GM12864 (cell line): ENCODE data around the gene PSKH1.
A peak's percentile ranks its signal among the peaks of the same experiment; 100 is the strongest.

ENCODE experiments used
- DNase-seq: peaks from one replicate; pipeline ENCODE4 v3.0.0-alpha.2; 2011; ENCODE audit warnings: low read depth
- H3K4me3 ChIP-seq: 2 replicates; pipeline ENCODE4 v1.5.1; 2011; ENCODE audit warnings: mild to moderate bottlenecking, low read depth, low read length, control low read depth
- CTCF ChIP-seq: IDR thresholded peaks from 2 replicates; pipeline ENCODE4 v1.5.1; 2011; ENCODE audit warnings: low read depth, mild to moderate bottlenecking, moderate library complexity, low read length, control low read depth, inconsistent platforms; ENCODE audit errors: missing control alignments

PSKH1 gene

DNA sequence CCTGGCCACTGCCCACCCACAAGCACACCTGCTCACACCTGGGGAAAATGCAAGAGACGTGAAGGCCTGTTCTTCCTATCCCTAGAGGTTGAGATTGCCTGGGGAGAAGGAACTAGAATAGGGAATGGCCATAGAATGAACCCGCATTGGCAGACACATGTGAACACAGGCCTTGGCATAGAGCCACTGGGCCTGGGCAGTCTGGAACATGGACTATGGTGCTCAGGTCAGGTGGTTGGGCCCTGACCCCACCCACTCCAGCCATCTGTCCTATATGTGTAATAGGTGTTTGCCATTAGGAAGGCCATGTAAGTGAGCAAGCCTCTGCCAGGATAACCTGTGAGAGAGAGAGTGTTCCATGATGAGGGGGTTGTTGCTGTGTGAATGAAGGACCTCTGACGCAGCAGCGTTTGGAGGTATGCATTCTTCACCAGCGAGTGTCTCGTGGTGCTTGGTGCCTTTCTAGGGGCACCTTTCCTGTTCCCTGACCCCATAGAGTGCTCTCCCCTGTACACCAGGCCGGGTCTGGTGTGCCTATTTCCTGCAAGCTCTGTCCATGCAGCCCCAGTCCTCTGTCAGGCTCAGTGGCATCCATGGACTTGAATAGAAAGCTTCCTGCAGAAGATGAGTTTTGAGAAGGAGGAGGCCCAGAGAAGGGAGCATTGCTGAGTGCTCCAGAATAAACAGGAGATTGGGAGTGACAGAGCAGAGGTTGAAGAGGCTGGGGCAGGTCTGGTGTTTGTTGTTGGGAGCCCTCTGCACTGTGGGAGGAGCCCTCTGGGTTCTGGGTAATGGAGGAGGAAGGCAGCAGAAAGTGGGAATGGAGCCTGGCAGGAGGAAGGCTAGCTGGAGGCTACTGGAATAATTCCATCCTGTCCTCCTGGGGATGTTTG, 23.0 kb downstream of the PSKH1 start:
- no peak overlapping the region for H3K4me3 ChIP-seq
- no peak for TF ChIP-seq CTCF
- DNase-seq = no peak

- DNase-seq = no peak
- H3K4me3 ChIP-seq = no peak overlapping the region
- no peak for TF ChIP-seq CTCF
Observed at GRCh38 chr16:67917140-67917851, 24.2 kb downstream of the PSKH1 start.

- no peak for DNase-seq
Observed at GRCh38 chr16:67917852-67918236, 24.8 kb downstream of the PSKH1 start.

DNA sequence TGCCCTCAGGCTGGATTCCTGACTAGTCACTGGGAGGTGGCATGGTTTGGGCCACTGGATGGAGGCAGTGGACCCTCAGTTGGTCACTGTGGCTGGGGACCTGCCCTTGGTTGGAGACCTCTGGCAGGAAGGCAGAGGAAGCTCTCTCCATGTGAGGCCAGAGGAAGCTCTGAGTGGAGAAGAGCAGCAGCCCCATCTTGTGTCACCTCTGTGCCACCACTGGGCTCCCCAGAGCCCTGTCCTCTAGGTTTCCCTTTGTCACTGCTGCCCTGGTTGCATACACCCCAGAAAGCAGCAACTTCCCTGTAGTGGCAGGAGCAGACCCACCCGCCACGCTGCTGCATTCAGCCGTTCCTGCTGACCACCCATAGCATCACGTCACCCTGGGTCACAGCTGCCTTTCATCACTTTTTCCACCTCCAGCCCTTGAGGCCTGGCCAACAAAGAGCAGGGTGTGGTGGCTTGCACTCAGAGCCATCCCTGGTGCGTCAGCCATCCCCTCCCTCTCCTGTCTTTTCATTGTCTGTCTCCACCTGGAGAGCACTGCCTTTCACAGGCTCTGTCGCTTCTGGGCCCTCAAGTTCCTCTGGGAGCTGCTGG, 26.7 kb downstream of the PSKH1 start:
- peak; percentile 27 for TF ChIP-seq CTCF
- DNase-seq = no peak
- H3K4me3 ChIP-seq = no peak overlapping the region

More at GRCh38 chr16:67917852-67918236, 24.8 kb downstream of the PSKH1 start:
- no peak overlapping the region for H3K4me3 ChIP-seq
- no peak for TF ChIP-seq CTCF

DNA sequence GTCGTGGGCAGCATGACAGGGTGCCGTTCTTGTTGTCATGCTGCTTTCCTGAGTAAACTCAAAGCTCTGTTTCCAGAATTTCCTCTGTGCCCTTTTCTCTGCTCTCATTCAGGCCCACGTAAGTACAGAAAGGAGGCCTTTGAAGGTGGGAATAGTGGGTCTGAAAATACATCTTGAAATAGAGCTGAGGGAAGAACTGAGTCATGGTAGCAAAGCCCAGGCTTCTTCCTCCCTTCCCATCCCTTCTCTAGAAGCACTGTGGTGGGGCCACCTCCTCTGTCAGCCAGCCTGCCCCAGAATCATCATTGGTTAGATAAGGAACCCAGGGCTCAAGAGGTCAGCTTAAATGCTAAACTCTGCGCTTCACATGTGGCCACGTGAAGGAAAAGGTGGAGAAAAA, 29.2 kb downstream of the PSKH1 start:
- no peak overlapping the region for H3K4me3 ChIP-seq
- TF ChIP-seq CTCF = no peak
- no peak for DNase-seq

- no peak overlapping the region for H3K4me3 ChIP-seq
- DNase-seq = no peak
- no peak for TF ChIP-seq CTCF
Observed at GRCh38 chr16:67922740-67923139, 29.7 kb downstream of the PSKH1 start.
